H9 (cell line): Measurements from ENCODE around the gene OVOL1. TPM values are rescaled to one million over a fixed set of nuclear protein-coding genes. Genes with fewer than 3 reads are reported as not detected.
A peak's percentile ranks its signal among the peaks of the same experiment; 100 is the strongest.

Experiments
- DNase-seq: peaks from one replicate; pipeline ENCODE4 v3.0.0-alpha.2; 2017
- H2AFZ ChIP-seq: one replicate; pipeline ENCODE4 v1.6.1; 2013; ENCODE audit warnings: mild to moderate bottlenecking, low read length, control low read depth, moderate library complexity
- H2AK5ac ChIP-seq: 2 replicates; pipeline ENCODE4 v1.6.1; 2013; ENCODE audit warnings: low read length, control low read depth, mixed read lengths; ENCODE audit not compliant: insufficient read length
- H2BK120ac ChIP-seq: one replicate; pipeline ENCODE4 v1.6.1; 2013; ENCODE audit warnings: low read depth, mild to moderate bottlenecking, low read length, control low read depth, inconsistent platforms; ENCODE audit not compliant: poor library complexity, severe bottlenecking
- H2BK12ac ChIP-seq: 2 replicates; pipeline ENCODE4 v1.6.1; 2013; ENCODE audit warnings: low read length, control low read depth, mixed read lengths, low read depth; ENCODE audit not compliant: insufficient read length
- H2BK15ac ChIP-seq: 2 replicates; pipeline ENCODE4 v1.6.1; 2013; ENCODE audit warnings: low read depth, low read length, control low read depth
- H2BK20ac ChIP-seq: one replicate; pipeline ENCODE4 v1.6.1; 2013; ENCODE audit warnings: low read depth, mild to moderate bottlenecking, low read length, control low read depth, inconsistent platforms; ENCODE audit not compliant: poor library complexity, severe bottlenecking
- H2BK5ac ChIP-seq: 2 replicates; pipeline ENCODE4 v1.6.1; 2013; ENCODE audit warnings: low read length, control low read depth, mixed read lengths; ENCODE audit not compliant: insufficient read length
- H3K14ac ChIP-seq: 2 replicates; pipeline ENCODE4 v1.6.1; 2013; ENCODE audit warnings: low read length, control low read depth; ENCODE audit not compliant: insufficient read depth
- H3K18ac ChIP-seq: 2 replicates; pipeline ENCODE4 v1.6.1; 2013; ENCODE audit warnings: low read depth, mild to moderate bottlenecking, mixed read lengths, low read length, control low read depth; ENCODE audit not compliant: insufficient read length
- H3K23ac ChIP-seq: 2 replicates; pipeline ENCODE4 v1.6.1; 2013; ENCODE audit warnings: low read length, control low read depth, mixed read lengths, low read depth; ENCODE audit not compliant: insufficient read length
- H3K23me2 ChIP-seq: 2 replicates; pipeline ENCODE4 v1.6.1; 2013; ENCODE audit warnings: low read depth, mild to moderate bottlenecking, mixed read lengths, low read length, control low read depth; ENCODE audit not compliant: insufficient read length, poor library complexity, severe bottlenecking
- H3K27ac ChIP-seq: 2 replicates; pipeline ENCODE4 v1.5.1; 2013; ENCODE audit warnings: low read length, control low read depth, mixed read lengths, low read depth; ENCODE audit not compliant: insufficient read length
- H3K27me3 ChIP-seq: 2 replicates; pipeline ENCODE4 v1.6.1; 2013; ENCODE audit warnings: low read length, control low read depth, inconsistent platforms; ENCODE audit not compliant: insufficient read depth
- H3K4ac ChIP-seq: 2 replicates; pipeline ENCODE4 v1.6.1; 2013; ENCODE audit warnings: low read depth, mild to moderate bottlenecking, control low read depth, inconsistent platforms, low read length, moderate library complexity
- H3K4me1 ChIP-seq: 2 replicates; pipeline ENCODE4 v1.6.1; 2013; ENCODE audit warnings: low read length, control low read depth, inconsistent platforms; ENCODE audit not compliant: insufficient read depth
- H3K4me2 ChIP-seq: 2 replicates; pipeline ENCODE4 v1.6.1; 2013; ENCODE audit warnings: low read length, control low read depth, mixed read lengths; ENCODE audit not compliant: insufficient read length, insufficient read depth
- H3K56ac ChIP-seq: 2 replicates; pipeline ENCODE4 v1.6.1; 2013; ENCODE audit warnings: low read depth, mild to moderate bottlenecking, mixed read lengths, low read length, control low read depth; ENCODE audit not compliant: insufficient read length
- H3K79me1 ChIP-seq: 2 replicates; pipeline ENCODE4 v1.6.1; 2013; ENCODE audit warnings: low read depth, mild to moderate bottlenecking, moderate library complexity, low read length, control low read depth, inconsistent platforms; ENCODE audit not compliant: insufficient read depth, poor library complexity, severe bottlenecking
- H3K79me2 ChIP-seq: 2 replicates; pipeline ENCODE4 v1.6.1; 2013; ENCODE audit warnings: low read length, control low read depth, inconsistent platforms; ENCODE audit not compliant: insufficient read depth
- H3K9ac ChIP-seq: 2 replicates; pipeline ENCODE4 v1.6.1; 2013; ENCODE audit warnings: low read length, control low read depth, mixed read lengths; ENCODE audit not compliant: insufficient read length; ENCODE audit errors: extremely low read depth
- H3K9me3 ChIP-seq: one replicate; pipeline ENCODE4 v1.6.1; 2013; ENCODE audit warnings: low read depth, low read length, inconsistent platforms; ENCODE audit not compliant: control insufficient read depth
- H3T11ph ChIP-seq: one replicate; pipeline ENCODE4 v1.6.1; 2013; ENCODE audit warnings: mild to moderate bottlenecking, low read length, control low read depth, inconsistent platforms
- H4K20me1 ChIP-seq: one replicate; pipeline ENCODE4 v1.6.1; 2013; ENCODE audit not compliant: control insufficient read depth, insufficient read length, insufficient read depth
- H4K5ac ChIP-seq: 2 replicates; pipeline ENCODE4 v1.6.1; 2013; ENCODE audit warnings: low read depth, mild to moderate bottlenecking, mixed read lengths, low read length, control low read depth; ENCODE audit not compliant: insufficient read length
- H4K8ac ChIP-seq: replicated peaks from 2 replicates; pipeline ENCODE4 v1.6.1; 2013; ENCODE audit warnings: low read length, control low read depth, mixed read lengths, low read depth; ENCODE audit not compliant: insufficient read length
- H4K91ac ChIP-seq: 2 replicates; pipeline ENCODE4 v1.6.1; 2013; ENCODE audit warnings: low read depth, mild to moderate bottlenecking, moderate library complexity, mixed read lengths, low read length, control low read depth; ENCODE audit not compliant: insufficient read length
- H3K27ac Mint-ChIP-seq, 3 experiments: 2 replicates in 2 of 3; 3 replicates in 1 of 3; pipeline ENCODE4 v1.8.0; 2020 to 2021; ENCODE audit warnings: mixed read lengths in 3 of 3, mild to moderate bottlenecking in 1 of 3, moderate library complexity in 1 of 3
- H3K27me3 Mint-ChIP-seq: 2 replicates; pipeline ENCODE4 v1.8.0; 2021; ENCODE audit warnings: low read depth, mild to moderate bottlenecking, moderate library complexity, mixed read lengths
- H3K36me3 Mint-ChIP-seq, 3 experiments: 2 replicates in 2 of 3; 3 replicates in 1 of 3; pipeline ENCODE4 v1.8.0; 2020 to 2021; ENCODE audit warnings: low read depth in 3 of 3, mixed read lengths in 3 of 3; ENCODE audit not compliant: insufficient read depth in 1 of 3
- H3K4me1 Mint-ChIP-seq, 2 experiments: 2 replicates each; pipeline ENCODE4 v1.8.0; 2020; ENCODE audit warnings: mixed read lengths in 2 of 2
- H3K4me3 Mint-ChIP-seq, 2 experiments: 2 replicates in 1 of 2; 3 replicates in 1 of 2; pipeline ENCODE4 v1.8.0; 2020 to 2021; ENCODE audit warnings: mild to moderate bottlenecking in 2 of 2, mixed read lengths in 2 of 2, moderate library complexity in 1 of 2
- H3K9me3 Mint-ChIP-seq, 2 experiments: 2 replicates in 1 of 2; 3 replicates in 1 of 2; pipeline ENCODE4 v1.8.0; 2020; ENCODE audit warnings: mild to moderate bottlenecking in 2 of 2, mixed read lengths in 2 of 2, moderate library complexity in 1 of 2
- CTCF ChIP-seq: fragments of 200-600 bp; sonication (generic); conservative IDR thresholded peaks from 3 replicates; pipeline ENCODE4 v1.8.0; 2021; ENCODE audit warnings: antibody characterized with exemption, mild to moderate bottlenecking
- WGBS: extraction: QIAGEN DNeasy Blood & Tissue Kit; methylation state at CpG from one replicate; pipeline ENCODE4 v1.1.7; 2013; ENCODE audit warnings: missing lambda C conversion rate, low lambda C conversion rate, mixed read lengths; ENCODE audit not compliant: insufficient read length; ENCODE audit errors: extremely low coverage; 5-methylcytosine and 5-hydroxymethylcytosine counted together
- total RNA-seq: library from RNA; stranded (reverse); gene quantifications from 2 replicates; pipeline ENCODE4 v1.2.1, GENCODE V29; 2021

The OVOL1 gene
- total RNA-seq, 1 experiment from 2014 or later: 5.1 TPM

GRCh38 chr11:65797711-65798110 lies 10.8 kb downstream of the OVOL1 start:
- no peak for DNase-seq
- no peak for TF ChIP-seq CTCF
- Histone ChIP-seq H3K14ac (peak overlapping the region; percentile 11; the same call in 1 of the 2 replicates), H3K23me2 (no peaks in the 10 kb centered on the region), H4K8ac (no peak overlapping the region), H3K4ac (no peak overlapping the region), H2BK120ac (no peak overlapping the region), H2AK5ac (no peak overlapping the region), H3T11ph (no peak overlapping the region), H2BK20ac (no peak overlapping the region), H4K20me1 (no peaks in the 10 kb centered on the region), H3K56ac (no peak overlapping the region), H3K9me3 (no peaks in the 10 kb centered on the region), H3K4me1 (no peaks in the 10 kb centered on the region), H3K79me1 (no peaks in the 10 kb centered on the region), H3K79me2 (no peaks in the 10 kb centered on the region), H3K9ac (no peak overlapping the region), H2BK12ac (no peak overlapping the region), H2BK5ac (no peak overlapping the region), H3K23ac (no peak overlapping the region), H3K18ac (no peak overlapping the region), H3K27ac (no peak overlapping the region), H2BK15ac (no peak overlapping the region), H2AFZ (no peak overlapping the region), H4K91ac (no peak overlapping the region), H3K27me3 (no peaks in the 10 kb centered on the region), H3K4me2 (no peak overlapping the region), H4K5ac (no peak overlapping the region)
- no CpG with 5 or more reads among the region's 13 CpGs for WGBS
- Mint-ChIP-seq H3K27me3 (peaks cover under 1% of the 10 kb centered on the region), H3K36me3 (peaks cover 0 to 6% (median 0%) of the 10 kb centered on the region in 3 experiments; a peak in 1 of 7 replicates), H3K4me3 (no peak overlapping the region), H3K27ac (no peak overlapping the region), H3K4me1 (peaks cover 25 to 36% of the 10 kb centered on the region in 2 experiments), H3K9me3 (no peaks in the 10 kb centered on the region)
